ENCODE data around the gene CYBA.
"Not testable (repeated sequence)": the region's sequence is repeated elsewhere in the genome, so short reads cannot be mapped to it uniquely, and the experiment has no call there.

CYBA gene

DNA sequence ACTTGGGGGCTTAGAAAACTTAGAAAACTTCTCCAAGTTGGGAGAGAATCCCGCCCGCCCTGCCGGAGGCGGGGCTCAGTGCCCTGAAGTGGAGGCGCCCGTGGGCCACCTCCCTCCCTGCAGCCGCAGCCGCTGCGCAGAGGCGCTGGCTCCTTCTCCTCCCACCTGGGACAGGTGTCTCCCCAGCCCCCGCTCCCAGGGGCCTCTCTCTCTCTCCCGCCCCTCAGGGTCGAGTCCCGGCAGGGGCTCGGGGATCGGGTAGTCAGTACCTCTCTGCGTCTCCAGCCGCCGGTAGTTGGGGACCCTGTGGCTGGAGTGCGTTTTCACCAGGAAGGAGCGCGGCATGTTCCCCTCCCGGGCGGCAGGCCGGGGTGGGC, 35.2 kb upstream of the CYBA start:
- peak; percentile 54 for DNase-seq

DNA sequence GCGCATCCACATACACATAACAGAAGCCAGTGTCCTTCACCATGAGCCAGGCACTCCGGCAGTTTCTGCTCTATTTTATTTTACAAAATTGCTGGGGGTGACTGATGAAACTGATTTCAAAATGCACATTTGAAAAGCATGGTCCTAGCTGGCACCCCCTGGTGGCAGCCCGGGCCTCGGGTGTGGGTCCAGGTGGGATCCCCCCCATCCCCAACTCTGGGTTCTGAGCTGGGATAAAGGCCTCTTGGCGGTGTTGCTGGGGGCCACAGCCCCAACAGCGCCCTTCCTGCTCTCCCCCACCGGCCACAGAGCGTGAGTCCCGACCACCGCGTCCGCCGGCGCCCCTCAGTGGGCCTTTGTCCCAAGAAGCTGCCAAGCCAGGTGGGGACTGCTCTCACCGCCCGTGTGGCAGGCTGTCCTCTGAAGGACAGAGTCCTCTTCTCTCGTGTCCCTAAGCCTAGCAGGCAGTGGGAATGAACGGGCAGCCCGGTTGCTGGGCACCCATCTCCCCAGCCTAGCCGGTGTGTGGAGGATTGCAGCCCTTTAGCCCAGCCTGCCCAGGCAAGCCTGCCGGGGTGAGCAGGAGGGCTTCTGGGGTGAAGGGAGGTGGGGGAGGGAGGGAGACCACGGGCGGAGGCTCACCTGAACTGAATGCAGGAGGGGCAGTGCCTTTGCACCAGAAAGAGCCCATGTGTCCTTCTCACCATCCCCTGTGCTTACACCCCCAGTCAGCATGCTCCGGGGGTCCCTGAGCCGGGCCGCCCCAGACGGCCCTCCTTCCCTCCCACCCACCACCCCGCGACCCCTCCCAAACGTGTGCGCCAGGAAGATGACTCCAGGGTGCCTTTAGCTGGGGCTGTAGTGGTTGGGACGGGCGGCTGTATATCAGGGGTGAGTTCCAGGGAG, 34.6 kb upstream of the CYBA start:
- DNase-seq = peak; percentile 77

DNA sequence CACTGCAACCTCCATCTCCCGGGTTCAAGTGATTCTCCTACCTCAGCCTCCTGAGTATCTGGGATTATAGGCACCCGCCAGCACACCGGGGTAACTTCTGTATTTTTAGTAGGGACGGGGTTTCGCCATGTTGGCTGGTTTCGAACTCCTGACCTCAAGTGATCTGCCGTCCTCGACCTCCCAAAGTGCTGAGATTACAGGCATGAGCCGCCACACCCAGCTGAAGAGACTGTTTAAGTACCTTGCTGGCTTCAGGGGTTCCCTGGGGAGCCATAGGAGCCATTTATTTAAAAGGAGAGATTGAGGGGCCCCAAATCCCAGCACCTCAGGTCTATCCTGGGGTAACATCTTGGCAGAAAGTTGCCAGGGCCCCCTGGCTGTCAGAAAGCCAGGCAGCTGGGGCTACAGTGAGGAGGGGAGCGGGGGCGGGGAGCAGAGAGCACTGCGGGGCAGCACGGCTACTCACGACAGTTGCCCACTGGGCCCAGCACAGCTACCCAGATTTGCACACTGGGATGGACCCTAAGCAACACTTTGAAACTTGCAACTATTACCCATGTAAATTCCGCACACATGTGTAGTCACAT, 33.8 kb upstream of the CYBA start:
- DNase-seq = no peak

DNA sequence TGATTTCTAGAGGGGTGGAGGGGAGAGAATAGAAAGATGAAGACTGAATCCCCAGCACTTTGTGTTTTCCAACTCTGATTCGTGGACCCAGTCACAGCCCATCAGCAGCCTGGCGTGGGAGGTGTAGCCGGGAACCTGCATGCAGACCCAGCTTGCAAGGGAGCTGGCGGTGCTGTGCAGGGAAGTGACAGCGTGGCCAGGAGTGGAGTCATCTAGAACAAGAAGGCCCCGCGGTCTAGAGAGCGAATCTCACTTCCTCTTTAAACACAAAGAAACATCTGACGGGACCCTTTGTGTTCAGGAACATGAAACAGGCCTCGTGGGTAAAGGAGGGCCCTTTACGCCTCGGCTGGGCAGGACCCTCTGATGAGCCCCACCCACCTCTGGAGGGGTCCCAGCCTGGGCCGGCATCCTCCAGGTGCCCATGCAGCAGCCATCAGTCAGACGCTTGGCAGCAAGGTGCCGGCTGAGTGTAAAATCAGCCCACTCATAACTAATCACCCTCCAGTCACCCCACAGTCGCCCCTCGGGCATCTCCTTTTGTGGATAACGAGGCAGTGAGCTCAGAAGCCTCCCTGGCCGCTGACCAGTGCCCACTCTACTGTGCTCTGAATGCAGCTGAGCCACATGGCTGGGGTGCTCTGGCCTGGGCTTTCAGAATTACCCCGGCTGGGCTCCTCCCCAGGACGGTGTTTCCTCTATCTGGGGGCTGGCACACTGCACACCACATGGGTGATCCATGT, 31.0 kb upstream of the CYBA start:
- peak; percentile 67 for DNase-seq

DNA sequence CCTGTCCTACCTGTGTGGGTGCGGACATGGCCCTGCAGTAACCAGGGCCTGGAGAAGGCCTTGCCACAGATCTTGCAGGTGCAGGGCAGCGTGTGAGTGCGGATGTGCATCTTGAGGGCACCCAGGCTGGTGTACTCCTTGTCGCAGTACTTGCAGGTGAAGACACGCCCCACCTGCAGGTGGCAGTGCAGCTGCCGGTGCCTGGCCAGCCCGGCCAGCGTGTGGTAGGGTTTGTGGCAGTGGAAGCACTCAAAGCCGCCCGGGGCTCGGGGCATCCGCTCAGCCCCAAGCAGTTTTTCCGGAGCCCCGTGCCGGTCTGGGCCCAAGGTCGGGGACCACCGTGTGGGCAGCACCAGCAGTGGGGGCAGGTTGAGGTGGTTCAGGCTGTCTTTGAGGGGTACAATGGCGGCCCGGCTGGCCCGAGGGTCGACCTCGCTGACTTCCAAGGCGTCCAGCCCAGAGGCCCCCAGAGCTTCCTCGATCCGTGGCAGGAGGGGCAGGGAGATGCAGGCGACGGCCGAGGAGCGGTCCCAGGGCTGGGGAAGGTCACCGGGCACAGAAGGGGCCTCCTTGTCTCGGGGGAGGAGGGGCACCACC, 30.3 kb upstream of the CYBA start:
- DNase-seq = no peak

DNA sequence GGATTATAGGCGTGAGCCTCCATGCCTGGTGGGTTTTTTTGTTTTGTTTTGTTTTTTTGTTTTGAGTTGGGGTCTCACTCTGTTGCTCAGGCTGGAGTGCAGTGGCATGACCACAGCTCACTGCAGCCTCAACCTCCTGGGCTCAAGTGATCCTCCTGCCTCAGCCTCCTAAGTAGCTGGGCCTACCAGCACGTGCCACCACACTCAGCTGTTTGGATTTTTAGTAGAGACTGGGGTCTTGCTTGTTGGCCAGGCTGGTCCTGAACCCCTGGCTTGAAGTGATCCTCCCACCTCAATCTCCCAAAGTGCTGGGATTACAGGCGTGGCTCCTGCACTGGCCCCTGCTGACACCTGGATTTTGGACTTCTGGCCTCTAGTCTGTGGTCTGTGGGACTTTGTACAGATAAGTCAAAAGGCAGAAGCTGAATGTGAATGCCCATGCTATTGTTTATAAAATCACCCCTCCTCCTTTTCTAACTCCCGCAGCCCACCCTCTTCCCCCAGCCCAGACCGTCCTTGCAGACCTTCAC, 29.8 kb upstream of the CYBA start:
- no peak for DNase-seq

DNA sequence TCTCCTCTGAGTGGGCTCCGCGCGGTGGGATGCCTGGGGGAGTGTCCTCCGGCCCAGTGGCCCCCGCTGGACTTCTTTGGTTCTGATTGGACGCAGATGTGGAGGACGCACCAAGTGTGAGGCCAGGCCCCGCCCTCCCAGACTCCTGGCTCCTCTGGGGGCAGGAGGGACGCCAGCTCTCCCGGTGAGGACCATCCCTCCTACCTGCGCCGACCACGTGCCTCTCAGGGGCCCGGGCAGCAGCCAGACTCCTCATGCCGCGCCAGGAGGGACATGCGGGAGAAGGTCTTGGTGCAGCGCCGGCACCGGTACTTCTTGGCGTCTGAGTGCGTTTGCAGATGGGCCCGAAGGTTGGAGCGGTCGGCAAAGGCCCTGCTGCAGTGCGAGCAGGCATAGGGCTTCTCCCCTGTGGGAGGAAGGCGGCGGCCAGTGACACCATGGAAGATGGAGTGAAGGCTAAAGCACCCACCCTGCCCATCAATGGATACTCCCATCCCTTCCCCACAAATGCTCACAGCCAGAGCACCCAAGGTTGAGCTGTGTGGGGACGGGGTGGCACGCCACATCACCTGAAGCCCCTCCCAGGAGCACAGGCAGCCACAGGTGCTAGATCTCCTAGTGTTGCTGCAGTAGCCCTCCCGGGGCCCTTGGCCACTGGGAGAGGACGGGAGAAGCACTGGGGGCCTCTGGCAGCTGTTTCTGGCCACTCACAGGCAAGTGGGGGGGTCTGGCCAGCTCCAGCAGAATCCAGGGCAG, 27.5 kb upstream of the CYBA start:
- DNase-seq = no peak

DNA sequence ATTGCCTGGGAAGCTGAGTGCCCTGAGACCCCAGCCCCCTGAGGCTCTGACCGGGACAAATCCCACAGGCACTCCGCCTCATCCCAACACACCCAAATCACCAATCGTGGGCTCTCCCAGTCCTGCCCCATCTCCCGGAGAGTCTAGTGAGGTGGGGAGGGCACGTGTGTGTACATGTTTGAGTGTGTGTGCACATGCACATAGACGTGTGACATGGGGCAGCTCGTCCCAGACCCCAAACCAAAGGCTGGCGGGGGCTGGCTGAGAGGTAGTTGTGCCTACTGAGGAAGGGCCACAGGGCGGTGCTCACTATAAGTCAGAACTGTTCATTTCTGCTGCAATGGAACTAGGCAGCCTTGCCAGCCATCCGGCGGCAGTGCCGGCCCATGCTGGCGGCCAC, 26.9 kb upstream of the CYBA start:
- DNase-seq = no peak

DNA sequence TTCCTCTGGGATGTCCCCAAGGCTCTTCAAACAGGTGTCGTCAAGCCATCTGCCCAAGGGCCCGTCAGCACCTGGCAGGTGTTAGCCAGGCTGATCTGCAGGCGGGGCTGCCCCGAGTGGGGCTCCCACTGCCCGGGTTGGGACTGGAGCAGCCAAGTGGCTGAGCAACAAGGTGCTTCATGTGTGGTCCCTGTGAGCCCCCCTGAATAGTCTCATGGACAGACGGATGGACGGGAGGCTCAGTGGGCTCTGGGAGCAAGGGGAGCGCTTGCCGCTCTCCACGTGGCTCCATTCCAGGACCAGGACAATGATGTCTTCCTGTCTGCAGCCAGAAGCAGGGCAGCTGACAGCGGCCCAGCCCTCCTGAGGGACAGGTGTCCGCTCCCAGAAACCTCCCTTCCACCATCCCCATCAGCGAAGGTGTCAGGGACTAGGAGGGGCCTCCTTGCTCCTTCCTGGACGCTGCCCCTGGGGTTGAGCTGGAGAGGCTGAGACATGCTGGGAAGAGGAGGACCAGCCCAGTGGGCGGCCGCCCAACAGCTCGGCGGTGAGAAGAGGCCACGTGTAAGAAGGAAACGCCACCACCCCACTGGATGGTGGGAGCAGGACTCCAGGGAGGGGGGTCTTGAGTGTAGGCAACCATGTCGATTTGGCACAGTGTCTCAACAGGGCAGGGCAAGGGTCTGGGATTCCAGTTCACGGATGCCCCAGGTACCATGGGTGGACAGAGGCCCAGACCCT, 25.8 kb upstream of the CYBA start:
- no peak for DNase-seq

DNA sequence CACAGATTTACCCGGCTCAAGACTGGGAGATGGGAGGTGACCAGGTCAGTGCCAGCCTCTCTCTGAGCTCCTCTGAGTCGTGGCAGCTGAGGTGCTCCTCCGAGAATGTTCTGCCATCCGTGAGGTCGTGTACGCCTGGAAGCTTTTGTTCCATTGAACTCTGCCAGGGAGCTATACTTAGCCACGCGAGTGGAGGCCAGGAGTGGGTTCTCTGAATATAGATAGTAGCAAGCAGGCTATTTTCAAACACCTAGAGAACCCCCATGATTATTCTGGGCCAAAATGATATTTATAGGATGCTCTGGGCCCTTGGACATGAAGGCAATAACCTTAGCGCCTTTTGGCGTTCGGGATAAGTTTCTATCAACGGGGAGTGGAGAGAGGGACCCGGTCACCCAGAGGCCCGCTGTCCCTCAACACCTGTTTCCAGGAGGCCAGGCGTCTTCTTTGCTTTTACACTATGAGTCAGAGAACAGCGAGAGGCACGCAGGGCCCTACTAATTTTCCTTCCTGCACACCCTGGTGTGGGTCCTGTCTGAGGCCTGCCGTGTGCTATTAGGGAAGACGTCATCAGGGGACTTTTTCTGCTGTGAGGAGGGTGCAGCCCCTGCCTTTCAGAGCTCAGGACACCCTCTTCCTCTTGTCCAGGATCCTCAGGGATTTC, 23.0 kb upstream of the CYBA start:
- DNase-seq = no peak

DNA sequence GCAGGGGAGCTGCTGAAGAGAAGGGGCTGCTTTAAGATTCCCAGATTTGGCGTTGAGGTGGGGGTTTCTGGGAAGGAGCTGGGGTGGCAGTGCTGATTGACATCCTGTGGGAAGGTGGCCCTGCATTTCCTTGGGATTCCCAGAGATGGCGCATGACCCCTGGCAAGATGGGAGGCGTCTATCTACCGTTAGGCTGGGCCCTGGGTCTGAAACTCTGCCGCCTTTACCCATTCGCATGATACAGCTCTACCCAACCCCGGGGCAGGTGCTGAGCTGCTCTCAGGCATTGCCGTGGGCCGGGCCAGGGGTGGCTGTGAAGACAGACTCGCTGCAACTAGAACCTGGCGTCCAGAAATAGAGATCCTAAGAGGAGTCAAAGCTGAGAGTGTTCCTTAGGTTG, 21.9 kb upstream of the CYBA start:
- DNase-seq = no peak

DNA sequence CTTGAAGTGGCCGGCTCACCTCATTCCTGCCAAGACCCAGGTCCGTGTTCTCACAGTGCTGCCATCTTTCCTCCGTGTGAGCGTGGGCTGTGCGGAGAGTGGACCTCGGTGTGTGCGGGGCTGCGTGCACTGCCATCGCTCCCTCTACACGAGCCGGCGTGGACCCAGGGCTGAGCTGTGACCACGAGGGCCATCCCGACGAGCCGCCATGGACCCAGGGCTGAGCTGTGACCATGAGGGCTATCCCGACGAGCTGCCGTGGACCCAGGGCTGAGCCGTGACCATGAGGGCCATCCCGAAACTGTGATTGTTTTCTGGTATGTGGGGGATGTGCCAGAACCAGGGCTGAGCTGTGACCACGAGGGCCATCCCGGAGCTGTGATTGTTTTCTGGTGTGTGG, 21.0 kb upstream of the CYBA start:
- DNase-seq = no peak

DNA sequence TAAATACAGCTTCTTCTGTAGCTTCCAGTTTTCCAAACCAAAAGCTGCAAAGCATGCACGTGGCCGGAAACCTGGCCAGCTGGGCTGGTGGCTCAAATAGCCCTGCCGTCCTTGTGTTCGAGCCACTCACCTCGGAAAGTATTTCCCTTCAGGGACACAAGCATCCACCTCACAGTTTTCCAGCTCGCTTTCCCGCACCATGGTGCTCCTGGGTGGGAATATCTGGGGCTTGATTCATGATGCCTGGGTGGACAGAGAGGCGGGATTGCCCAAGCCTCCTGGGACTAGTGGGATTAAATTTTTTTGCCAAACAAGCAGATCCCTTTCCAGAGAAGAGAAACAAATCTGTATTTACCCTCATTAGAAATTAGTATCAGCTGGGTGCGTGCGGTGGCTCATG, 19.1 kb upstream of the CYBA start:
- no peak for DNase-seq

DNA sequence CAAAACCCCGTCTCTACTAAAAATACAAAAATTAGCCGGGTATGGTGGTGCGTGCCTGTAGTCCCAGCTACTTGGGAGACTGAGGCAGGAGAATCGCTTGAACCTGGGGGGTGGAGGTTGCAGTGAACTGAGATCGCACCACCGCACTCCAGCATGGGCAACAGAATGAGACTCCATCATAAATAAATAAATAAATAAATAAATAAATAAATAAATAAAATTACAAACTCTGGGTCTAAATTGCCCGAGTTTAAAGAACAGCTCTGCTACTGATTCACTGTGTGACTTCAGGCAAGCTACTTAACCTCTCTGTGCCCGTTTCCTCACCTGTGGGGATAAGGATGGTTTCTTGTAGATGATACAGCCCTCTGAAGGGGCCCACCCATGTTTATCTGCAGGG, 18.6 kb upstream of the CYBA start:
- not testable (repeated sequence) for DNase-seq

DNA sequence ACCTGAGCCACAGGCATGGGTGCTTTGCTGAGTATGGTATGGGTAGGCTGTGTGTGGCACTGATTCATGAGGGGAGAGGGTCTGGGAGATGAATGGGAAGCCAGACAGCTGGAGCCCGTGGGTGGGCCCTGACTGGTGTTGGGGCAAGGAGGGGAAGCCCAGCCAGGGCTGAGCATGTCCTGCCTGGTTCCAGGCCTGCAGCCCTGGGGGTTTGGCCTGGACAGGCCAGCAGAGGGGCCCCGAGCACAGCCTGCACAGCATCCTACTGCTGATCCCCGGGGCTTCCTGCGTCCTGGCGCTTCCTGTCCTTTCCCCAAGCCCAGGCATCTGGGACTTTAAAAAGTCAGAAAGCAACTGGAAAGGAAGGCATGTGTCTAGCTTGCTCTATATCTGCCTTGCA, 16.6 kb upstream of the CYBA start:
- DNase-seq = no peak

DNA sequence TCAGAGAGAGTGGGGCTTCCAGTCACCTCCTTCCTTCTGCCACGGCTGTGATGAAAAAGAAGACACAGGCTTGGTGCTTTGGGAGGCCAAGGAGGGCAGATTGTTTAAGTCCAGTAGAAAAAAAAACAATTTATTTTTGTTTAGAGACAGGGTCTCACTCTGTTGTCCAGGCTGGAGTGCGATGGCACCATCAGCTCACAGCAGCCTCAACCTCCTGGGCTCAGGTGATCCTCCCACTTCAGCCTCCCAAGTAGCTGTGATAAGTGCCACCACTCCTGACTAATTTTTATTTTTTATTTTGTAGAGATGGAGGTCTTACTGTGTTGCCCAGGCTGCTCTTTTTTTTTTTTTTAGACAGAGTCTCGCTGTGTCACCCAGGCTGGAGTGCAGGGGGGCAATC, 14.7 kb upstream of the CYBA start:
- no peak for DNase-seq

DNA sequence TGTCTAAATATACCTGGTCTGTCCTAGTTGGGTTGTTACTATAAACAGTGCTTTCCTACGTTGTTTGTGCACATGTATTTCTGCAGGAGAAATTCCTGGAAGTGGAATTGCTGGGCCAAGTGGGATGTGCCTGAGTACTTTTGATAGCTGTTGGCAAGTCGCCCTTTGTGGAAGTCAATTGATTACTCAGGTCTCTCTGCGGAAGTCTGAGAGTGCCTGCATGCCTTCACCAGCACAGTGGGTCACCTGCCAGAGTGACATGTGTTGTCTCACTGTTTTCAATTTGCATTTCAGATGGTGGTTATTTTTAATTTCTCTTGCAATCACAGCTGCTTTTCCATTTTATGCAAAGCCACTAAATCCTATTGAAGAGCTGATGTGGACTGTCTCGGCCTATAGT, 14.3 kb upstream of the CYBA start:
- no peak for DNase-seq

DNA sequence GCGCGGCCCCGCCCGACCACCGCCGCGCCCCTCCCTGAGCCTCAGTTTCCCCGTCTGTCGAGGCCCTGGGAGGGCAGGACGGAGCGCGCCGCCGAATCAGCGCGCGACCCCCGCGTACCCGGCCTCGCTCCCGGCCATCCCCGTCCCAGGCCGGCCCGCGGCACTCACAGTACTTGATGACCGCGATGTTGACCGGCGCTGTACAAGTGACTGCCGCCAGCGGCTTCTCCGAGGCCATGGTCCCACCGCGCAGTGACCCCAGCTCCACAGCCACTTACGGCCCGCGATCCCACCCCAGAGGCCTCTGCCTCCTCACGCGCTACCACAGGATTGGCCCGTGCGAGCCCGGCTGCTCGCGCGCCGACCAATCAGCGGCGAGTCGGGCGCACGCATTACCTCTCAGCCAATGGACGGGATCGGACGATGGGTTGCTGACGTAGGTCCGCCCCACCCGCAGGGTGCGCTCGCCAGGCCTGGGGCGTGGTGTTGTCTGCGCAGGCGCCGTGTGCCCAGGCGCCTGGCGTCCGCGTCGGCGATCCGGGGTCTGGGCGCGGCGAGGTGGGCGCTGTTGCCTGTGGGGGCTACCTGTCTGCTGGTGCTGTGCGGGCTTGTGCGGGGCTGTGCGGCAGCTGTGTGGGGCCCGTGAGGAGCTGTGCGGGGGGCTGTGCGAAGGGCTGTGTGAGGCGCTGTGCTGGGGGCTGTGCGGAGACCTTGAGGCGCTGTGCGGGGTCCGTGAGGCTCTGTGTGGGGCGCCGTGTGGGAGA, 12.2 kb upstream of the CYBA start, which contains the start of gene MVD:
Gene MVD (minus strand): TSS at position 249 of the 764 bp plus-strand sequence. CDS start 11 bp downstream, at position 238.
- DNase-seq = peak; percentile 94

DNA sequence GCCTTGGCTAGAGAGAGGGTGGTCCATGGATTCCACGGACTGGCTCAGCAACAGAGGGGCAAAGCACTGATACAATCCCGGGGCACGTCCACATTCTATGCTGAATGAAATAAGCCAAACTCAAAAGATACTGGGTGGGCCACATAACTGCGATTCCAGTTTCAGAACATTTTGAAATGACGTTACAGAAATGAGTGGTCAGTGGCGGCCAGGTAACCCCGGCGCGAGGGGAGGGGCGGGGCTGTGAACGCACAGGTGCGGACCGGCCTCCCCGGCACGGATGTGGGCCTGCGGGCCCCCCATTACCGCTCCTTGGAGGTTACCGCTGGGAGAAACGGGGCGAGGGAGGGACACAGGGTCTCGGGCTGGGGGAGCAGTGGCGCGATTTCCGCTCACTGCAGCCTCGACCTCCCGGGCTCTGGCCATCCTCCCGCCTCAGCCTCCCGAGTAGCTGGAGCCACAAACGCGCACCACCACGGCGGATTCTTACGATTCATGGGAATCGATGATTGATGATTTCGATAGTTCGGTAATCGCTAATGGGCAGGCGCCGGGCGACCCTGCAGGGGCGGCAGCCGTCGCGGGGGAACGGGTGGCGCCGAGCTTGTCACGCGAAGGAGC, 11.5 kb upstream of the CYBA start:
- DNase-seq = peak; percentile 32

DNA sequence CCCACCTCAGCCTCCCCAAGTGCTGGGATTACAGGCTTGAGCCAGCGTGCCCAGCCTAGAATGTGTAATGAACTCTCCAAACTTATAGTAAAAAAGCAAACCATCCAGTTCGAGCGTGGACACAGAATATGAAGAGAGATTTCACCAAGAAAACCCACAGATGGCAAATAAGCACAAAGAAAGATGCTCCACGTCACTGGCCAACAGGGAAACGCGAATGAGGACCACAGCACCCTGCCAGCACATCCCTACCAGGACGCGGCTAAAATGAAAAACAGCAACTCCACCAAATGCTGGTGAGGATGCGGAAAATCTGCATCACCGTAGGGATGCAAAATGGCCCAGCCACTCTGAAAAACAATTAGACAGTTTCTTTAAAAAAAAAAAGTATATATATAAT, 10.6 kb upstream of the CYBA start:
- DNase-seq = no peak

Measured in stimulated activated CD4-positive, alpha-beta T cell treated with anti-CD3 and anti-CD28 coated beads, Interleukin-4, amount 100 ng/mL, for 1 hour (primary cell).